Measurements from ENCODE around the gene LDB2.

DNA sequence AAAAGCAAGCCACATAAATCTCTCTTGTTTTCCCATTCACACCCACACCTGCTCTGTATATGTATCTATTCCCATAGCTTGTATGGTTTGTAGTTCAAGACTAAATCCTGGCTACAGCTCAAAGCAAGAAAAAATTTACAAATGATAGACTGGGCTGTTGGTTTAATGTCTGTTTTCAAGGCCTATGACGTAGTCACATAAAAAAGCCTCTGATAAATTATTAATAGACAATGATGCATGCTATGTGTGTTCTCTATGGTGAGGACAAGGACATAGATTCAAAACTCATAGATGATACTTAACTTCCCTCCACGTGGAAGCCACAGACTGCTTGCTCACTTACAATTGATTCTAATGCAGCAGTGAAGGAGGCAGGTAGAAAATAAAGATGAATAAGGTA is 194.0 kb downstream of the LDB2 start:
- TF ChIP-seq, protein P1, sequence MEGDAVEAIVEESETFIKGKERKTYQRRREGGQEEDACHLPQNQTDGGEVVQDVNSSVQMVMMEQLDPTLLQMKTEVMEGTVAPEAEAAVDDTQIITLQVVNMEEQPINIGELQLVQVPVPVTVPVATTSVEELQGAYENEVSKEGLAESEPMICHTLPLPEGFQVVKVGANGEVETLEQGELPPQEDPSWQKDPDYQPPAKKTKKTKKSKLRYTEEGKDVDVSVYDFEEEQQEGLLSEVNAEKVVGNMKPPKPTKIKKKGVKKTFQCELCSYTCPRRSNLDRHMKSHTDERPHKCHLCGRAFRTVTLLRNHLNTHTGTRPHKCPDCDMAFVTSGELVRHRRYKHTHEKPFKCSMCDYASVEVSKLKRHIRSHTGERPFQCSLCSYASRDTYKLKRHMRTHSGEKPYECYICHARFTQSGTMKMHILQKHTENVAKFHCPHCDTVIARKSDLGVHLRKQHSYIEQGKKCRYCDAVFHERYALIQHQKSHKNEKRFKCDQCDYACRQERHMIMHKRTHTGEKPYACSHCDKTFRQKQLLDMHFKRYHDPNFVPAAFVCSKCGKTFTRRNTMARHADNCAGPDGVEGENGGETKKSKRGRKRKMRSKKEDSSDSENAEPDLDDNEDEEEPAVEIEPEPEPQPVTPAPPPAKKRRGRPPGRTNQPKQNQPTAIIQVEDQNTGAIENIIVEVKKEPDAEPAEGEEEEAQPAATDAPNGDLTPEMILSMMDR (IDR thresholded peaks at IDR 0.05): no peak
- TF ChIP-seq POLR2A (IDR thresholded peaks at IDR 0.05; ENCODE audit: low read depth): no peak
- TF ChIP-seq EP300 (IDR thresholded peaks at IDR 0.05): no peak
- no peak for TF ChIP-seq POLR2AphosphoS5 (IDR thresholded peaks at IDR 0.05)
